Body of pancreas (tissue), 4 donors: ENCODE results near the gene BSDC1. TPM values are rescaled to one million over a fixed set of nuclear protein-coding genes. Genes with fewer than 3 reads are reported as not detected.

Source experiments
- ATAC-seq: fragments of 150-250 bp; one replicate; pipeline ENCODE4 v1.9.1; 2016
- DNase-seq, 4 donors: peaks; one replicate each; pipeline ENCODE4 v3.0.0-alpha.2; 2019
- H3K27ac ChIP-seq, 4 donors: fragments of 200-600 bp; sonication (generic); 1 replicate in 3 of 4; 2 replicates in 1 of 4; pipeline versions ENCODE4 v1.5.1 to v1.6.1; 2016 to 2019; ENCODE audit warnings: mild to moderate bottlenecking in 1 of 4, mixed read lengths in 1 of 4, moderate library complexity in 1 of 4
- H3K27me3 ChIP-seq, 2 donors: fragments of 200-600 bp; sonication (generic); one replicate each; pipeline ENCODE4 v1.6.0; 2016; ENCODE audit warnings: mild to moderate bottlenecking in 1 of 2
- H3K36me3 ChIP-seq, 2 donors: fragments of 200-600 bp; sonication (generic); replicated peaks in 1 of 2; 2 replicates each; pipeline ENCODE4 v1.5.1; 2016; ENCODE audit warnings: low read depth in 2 of 2; ENCODE audit not compliant: insufficient read depth in 1 of 2
- H3K4me1 ChIP-seq: fragments of 200-600 bp; sonication (generic); one replicate; pipeline ENCODE4 v1.6.0; 2016
- H3K4me3 ChIP-seq, 2 donors: fragments of 200-600 bp; sonication (generic); 1 replicate in 1 of 2; 2 replicates in 1 of 2; pipeline ENCODE4 v1.5.1; 2016 to 2019
- H3K9me3 ChIP-seq, 3 donors: fragments of 200-600 bp; sonication (generic); 1 replicate in 2 of 3; 2 replicates in 1 of 3; pipeline ENCODE4 v1.5.1; 2016
- POLR2A ChIP-seq, 3 donors: fragments of 450-650 bp; IDR thresholded peaks; one replicate each; pipeline ENCODE4 v1.6.1; 2016; ENCODE audit warnings: antibody characterized with exemption in 3 of 3, mild to moderate bottlenecking in 2 of 3
- WGBS, 2 donors: methylation state at CpG; one replicate each; pipeline ENCODE4 v1.1.5; 2017; 5-methylcytosine and 5-hydroxymethylcytosine counted together
- intact Hi-C: fragments of 100-400 bp; cut with DNase I; formaldehyde crosslinking; loops from one replicate; pipeline ENCODE4 v1.15.1; 2023
- total RNA-seq, 2 donors: library from RNA; depleted of rRNA; stranded (reverse); fragments of >200 nt; gene quantifications; one replicate each; pipeline ENCODE4 v1.1.0, GENCODE V29; 2016
- TF ChIP-seq, protein P1 (sequence below), 7 experiments: fragments of 450-650 bp in 4 of 7; fragments of 200-600 bp in 3 of 7; sonication (generic) in 3 of 7; IDR thresholded peaks; one replicate each; pipeline ENCODE4 v1.5.1; 2016 to 2019; ENCODE audit warnings: antibody characterized with exemption in 7 of 7

BSDC1 gene
- total RNA-seq, 2 donors from 2014 or later, result 53.2 to 83.7 TPM

DNA sequence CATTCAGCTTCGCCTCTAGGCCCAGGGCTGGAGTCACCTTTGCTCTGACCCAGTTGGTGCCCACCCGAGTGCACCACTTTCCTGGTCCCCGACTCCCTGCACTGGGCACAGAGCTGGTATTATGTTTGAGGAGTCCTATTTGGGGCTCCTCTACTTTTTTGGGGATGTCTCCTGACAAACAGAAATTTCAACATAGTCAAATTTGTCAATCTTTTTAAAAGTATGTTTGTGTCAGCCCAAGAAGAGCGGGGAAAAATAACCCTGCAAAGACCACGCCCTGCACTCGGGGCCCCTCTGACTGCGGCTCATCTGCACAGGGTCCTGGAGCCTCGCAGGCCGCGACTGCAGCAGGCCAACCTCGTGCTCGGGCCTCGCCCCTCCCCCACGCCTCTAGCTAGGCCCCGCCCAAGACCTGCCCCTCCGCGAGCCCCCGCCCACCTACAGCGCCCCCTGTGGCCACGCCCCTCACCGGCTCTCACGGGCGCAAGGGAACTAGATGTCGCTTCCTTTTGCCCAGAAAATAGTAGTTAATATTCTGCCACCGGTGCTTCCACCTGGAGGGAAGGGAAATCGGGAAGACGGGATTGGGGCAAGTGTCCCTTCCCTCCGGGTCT, 43.3 kb downstream of the BSDC1 start:
- WGBS, 2 donors, result 17 to 41% methylated on average over 16 to 28 of the region's 28 CpGs
- DNase-seq, result peak in 1 of 4 donors; percentile 82
- Histone ChIP-seq H3K36me3 (no peaks in the 10 kb centered on the region), H3K4me3 (peak overlapping the region; percentile 14 to 63), H3K27ac (peak overlapping the region; percentile 77 to 97 (median 93)), H3K9me3 (no peaks in the 10 kb centered on the region), H3K27me3 (no peaks in the 10 kb centered on the region), H3K4me1 (peaks cover 40% of the 10 kb centered on the region)
- TF ChIP-seq, protein P1, sequence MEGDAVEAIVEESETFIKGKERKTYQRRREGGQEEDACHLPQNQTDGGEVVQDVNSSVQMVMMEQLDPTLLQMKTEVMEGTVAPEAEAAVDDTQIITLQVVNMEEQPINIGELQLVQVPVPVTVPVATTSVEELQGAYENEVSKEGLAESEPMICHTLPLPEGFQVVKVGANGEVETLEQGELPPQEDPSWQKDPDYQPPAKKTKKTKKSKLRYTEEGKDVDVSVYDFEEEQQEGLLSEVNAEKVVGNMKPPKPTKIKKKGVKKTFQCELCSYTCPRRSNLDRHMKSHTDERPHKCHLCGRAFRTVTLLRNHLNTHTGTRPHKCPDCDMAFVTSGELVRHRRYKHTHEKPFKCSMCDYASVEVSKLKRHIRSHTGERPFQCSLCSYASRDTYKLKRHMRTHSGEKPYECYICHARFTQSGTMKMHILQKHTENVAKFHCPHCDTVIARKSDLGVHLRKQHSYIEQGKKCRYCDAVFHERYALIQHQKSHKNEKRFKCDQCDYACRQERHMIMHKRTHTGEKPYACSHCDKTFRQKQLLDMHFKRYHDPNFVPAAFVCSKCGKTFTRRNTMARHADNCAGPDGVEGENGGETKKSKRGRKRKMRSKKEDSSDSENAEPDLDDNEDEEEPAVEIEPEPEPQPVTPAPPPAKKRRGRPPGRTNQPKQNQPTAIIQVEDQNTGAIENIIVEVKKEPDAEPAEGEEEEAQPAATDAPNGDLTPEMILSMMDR (IDR thresholded peaks at IDR 0.05), result peak; percentile 53 to 82 (median 78)
- no peak for TF ChIP-seq POLR2A (IDR thresholded peaks at IDR 0.05)
- intact Hi-C loops, result no loop called here
- ATAC-seq, result peak; percentile 62

DNA sequence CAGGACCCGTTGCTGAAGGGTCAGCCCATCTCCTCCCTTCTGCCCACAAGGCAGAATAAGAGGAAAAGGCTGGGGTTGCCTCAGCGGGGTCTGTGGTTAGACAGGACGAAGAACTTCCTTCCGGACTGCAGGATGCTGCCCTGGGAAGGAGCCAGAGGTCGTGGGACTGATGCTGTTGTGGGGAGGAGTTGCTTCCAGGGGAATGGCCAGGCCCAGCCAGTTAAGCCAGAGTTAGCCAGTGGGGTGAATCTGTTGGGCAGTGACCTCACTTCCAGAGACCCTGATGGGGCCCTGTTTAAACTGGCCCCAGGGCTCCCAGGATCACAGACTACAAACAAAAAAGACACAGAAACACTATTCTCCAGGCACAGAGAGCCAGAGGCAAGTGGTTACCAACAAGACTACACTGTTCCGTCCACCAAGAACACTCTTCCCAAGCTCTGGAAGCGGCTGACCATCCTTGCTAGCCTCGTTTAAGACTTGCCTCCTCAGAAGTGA, 45.0 kb downstream of the BSDC1 start:
- Histone ChIP-seq H3K36me3 (no peaks in the 10 kb centered on the region), H3K4me1 (peaks cover 42% of the 10 kb centered on the region), H3K27ac (no peak overlapping the region), H3K27me3 (no peaks in the 10 kb centered on the region), H3K4me3 (no peak overlapping the region), H3K9me3 (no peaks in the 10 kb centered on the region)
- no peak for ATAC-seq
- no peak for TF ChIP-seq POLR2A (IDR thresholded peaks at IDR 0.05)
- TF ChIP-seq, protein P1 (IDR thresholded peaks at IDR 0.05), result no peak
- intact Hi-C loops, result no loop called here
- peak in 2 of 4 donors; percentile 30 to 50 for DNase-seq
- WGBS, 2 donors, result 44 to 65% methylated on average over 4 to 8 of the region's 8 CpGs

DNA sequence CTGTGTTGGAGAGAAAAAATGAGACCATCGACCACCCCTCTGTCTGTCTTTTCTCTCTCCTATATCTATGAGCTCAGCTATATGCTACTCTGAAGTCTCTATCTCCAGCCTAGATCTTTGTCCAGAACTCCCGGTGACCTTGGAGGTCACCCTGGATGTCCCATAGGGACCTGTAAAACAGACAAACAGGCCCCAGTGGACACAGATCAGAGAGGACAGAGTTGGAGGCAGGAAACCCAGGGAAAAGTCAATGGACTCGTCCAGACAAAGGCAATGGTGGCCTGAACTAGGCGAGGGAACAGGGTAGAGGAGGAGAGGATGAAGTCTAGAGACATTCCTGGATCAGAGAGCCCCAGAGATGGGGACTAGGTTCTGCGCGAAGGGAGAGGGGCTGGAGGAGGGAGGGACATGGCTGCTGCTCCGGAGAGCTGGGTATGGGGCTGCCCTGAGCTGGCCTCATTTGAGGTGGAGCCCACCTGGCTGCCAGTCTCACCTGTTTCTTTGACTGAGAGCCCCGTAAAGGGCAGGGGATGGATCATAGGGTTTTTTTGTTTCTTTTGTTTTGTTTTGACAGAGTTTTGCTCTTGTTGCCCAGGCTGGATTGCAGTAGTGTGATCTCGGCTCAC, 47.6 kb downstream of the BSDC1 start:
- H3K27me3 ChIP-seq, result no peaks in the 10 kb centered on the region
- no peaks in the 10 kb centered on the region for H3K9me3 ChIP-seq
- no peaks in the 10 kb centered on the region for H3K36me3 ChIP-seq
- ATAC-seq (no peak), DNase-seq (no peak)
- no peak overlapping the region for H3K4me3 ChIP-seq
- 85 to 89% methylated on average over 9 of the region's 9 CpGs for WGBS, 2 donors
- intact Hi-C loops, result no loop called here
- no peak for TF ChIP-seq POLR2A (IDR thresholded peaks at IDR 0.05)
- TF ChIP-seq, protein P1 (IDR thresholded peaks at IDR 0.05), result no peak
- peaks cover 17% of the 10 kb centered on the region for H3K4me1 ChIP-seq
- H3K27ac ChIP-seq, result no peak overlapping the region

GRCh38 chr1:32345289-32345827, 48.9 kb downstream of the BSDC1 start:
- intact Hi-C loops, result no loop called here
- Histone ChIP-seq H3K27me3 (no peaks in the 10 kb centered on the region), H3K4me1 (peaks cover 11% of the 10 kb centered on the region), H3K27ac (peak overlapping the region in 3 of 4 donors; percentile 7 to 27 (median 15)), H3K4me3 (no peak overlapping the region), H3K36me3 (no peaks in the 10 kb centered on the region), H3K9me3 (no peaks in the 10 kb centered on the region)
- ATAC-seq (peak; percentile 31), DNase-seq (peak; percentile 46 to 77 (median 72))
- 11 to 20% methylated on average over 6 to 8 of the region's 8 CpGs for WGBS, 2 donors
- TF ChIP-seq POLR2A (IDR thresholded peaks at IDR 0.05), result no peak
- TF ChIP-seq, protein P1 (IDR thresholded peaks at IDR 0.05), result no peak
